SK-N-MC (cell line): ENCODE data around the gene VPS13A.

Source experiments
- EZH2 ChIP-seq: fragments of 200-600 bp; sonication (generic); IDR thresholded peaks from one replicate; pipeline ENCODE4 v1.6.1; 2017; ENCODE audit warnings: antibody characterized with exemption
- FOXP2 ChIP-seq: optimal IDR thresholded peaks from 2 replicates; pipeline ENCODE3; 2011; ENCODE audit warnings: mild to moderate bottlenecking, moderate library complexity; ENCODE audit not compliant: insufficient read depth; ENCODE audit errors: extremely low read length, control extremely low read depth
- POLR2AphosphoS5 ChIP-seq: IDR thresholded peaks from 2 replicates; pipeline ENCODE4 v1.6.1; 2012; ENCODE audit warnings: mild to moderate bottlenecking, low read depth, low read length, borderline replicate concordance

GRCh38 chr9:77463151-77463550, 285.8 kb downstream of the VPS13A start:
- TF ChIP-seq POLR2AphosphoS5 (no peak), EZH2 (no peak), FOXP2 (no peak)
